PC-3 (cell line): ENCODE measurements around the gene TMEM213. TPM values are rescaled to one million over a fixed set of nuclear protein-coding genes. Genes with fewer than 3 reads are reported as not detected.

Experiments used
- ATAC-seq: fragments of 200-7000 bp; cut with Tn5 transposase; 2 replicates; pipeline ENCODE4 v1.9.1; 2020; ENCODE audit warnings: mild to moderate bottlenecking, moderate library complexity
- Bru-seq: library from RNA; stranded (reverse); fragments of 400-500 nt; gene quantifications from one replicate; lab custom pipeline; 2021; lab: Mats Ljungman, UMichigan
- BruChase-seq, 2 experiments: library from RNA; stranded (reverse); fragments of 400-500 nt; gene quantifications; one replicate each; lab custom pipeline; 2021; lab: Mats Ljungman, UMichigan
- BruUV-seq: library from RNA; stranded (reverse); fragments of 400-500 nt; replicated peaks from 2 replicates; lab custom pipeline; 2021; lab: Mats Ljungman, UMichigan
- CTCF ChIA-PET: fragments of 300-600 bp; sonication (Branson Sonifier 250); formaldehyde crosslinking; loops from one replicate; lab custom pipeline; 2022; ENCODE audit warnings: antibody characterized with exemption; lab: Charles Lee
- POLR2A ChIA-PET: fragments of 300-600 bp; sonication (Branson Sonifier 250); formaldehyde crosslinking; loops from one replicate; lab custom pipeline; 2022; ENCODE audit warnings: antibody characterized with exemption; ENCODE audit not compliant: unreplicated experiment; lab: Charles Lee
- DNase-seq: peaks from one replicate; pipeline ENCODE4 v3.0.0-alpha.2; 2015
- H2AFZ ChIP-seq: fragments of 300-600 bp; sonication (generic); 2 replicates; pipeline ENCODE4 v1.6.0; 2016; ENCODE audit warnings: antibody characterized with exemption, low read length
- H3F3A ChIP-seq: fragments of 300-600 bp; sonication (generic); one replicate; pipeline ENCODE4 v1.6.0; 2017; ENCODE audit warnings: antibody characterized with exemption, low read length, control low read depth, mild to moderate bottlenecking; ENCODE audit not compliant: unreplicated experiment
- H3K27ac ChIP-seq: fragments of 300-600 bp; sonication (generic); 2 replicates; pipeline ENCODE4 v1.5.1; 2016; ENCODE audit warnings: mild to moderate bottlenecking, low read length
- H3K27me3 ChIP-seq: fragments of 300-600 bp; sonication (generic); 2 replicates; pipeline ENCODE4 v1.6.1; 2016; ENCODE audit warnings: low read length, mixed read lengths
- H3K36me3 ChIP-seq: fragments of 300-600 bp; sonication (generic); 2 replicates; pipeline ENCODE4 v1.6.1; 2016; ENCODE audit warnings: low read depth, mixed run types, low read length, mixed read lengths
- H3K4me1 ChIP-seq: fragments of 300-600 bp; sonication (generic); 2 replicates; pipeline ENCODE4 v1.5.1; 2016; ENCODE audit warnings: low read length; ENCODE audit not compliant: insufficient read depth
- H3K4me2 ChIP-seq: fragments of 300-600 bp; sonication (generic); 2 replicates; pipeline ENCODE4 v1.6.0; 2016; ENCODE audit warnings: low read length
- H3K4me3 ChIP-seq: fragments of 300-600 bp; sonication (generic); 2 replicates; pipeline ENCODE4 v1.5.1; 2016; ENCODE audit warnings: mild to moderate bottlenecking, low read length, mixed read lengths
- H3K79me2 ChIP-seq: fragments of 300-600 bp; sonication (generic); 2 replicates; pipeline ENCODE4 v1.6.1; 2017; ENCODE audit warnings: low read length, mixed read lengths
- H3K9ac ChIP-seq: fragments of 300-600 bp; sonication (generic); 2 replicates; pipeline ENCODE4 v1.6.0; 2016; ENCODE audit warnings: mild to moderate bottlenecking, low read length
- H3K9me2 ChIP-seq: fragments of 300-600 bp; sonication (generic); replicated peaks from 2 replicates; pipeline ENCODE4 v1.6.1; 2016; ENCODE audit warnings: mixed run types, low read length, mixed read lengths
- H3K9me3 ChIP-seq: fragments of 300-600 bp; sonication (generic); 2 replicates; pipeline ENCODE4 v1.6.1; 2016; ENCODE audit warnings: low read length, mixed read lengths
- H4K20me1 ChIP-seq: fragments of 300-600 bp; sonication (generic); 2 replicates; pipeline ENCODE4 v1.6.1; 2016; ENCODE audit warnings: low read length, mixed read lengths
- CTCF ChIP-seq: fragments of 300-600 bp; sonication (generic); conservative IDR thresholded peaks from 2 replicates; pipeline ENCODE4 v1.5.1; 2017; ENCODE audit warnings: antibody characterized with exemption, low read depth, mild to moderate bottlenecking, low read length
- EZH2 ChIP-seq: fragments of 300-600 bp; sonication (generic); IDR thresholded peaks from one replicate; pipeline ENCODE4 v1.6.1; 2017; ENCODE audit warnings: antibody characterized with exemption, mild to moderate bottlenecking, low read length; ENCODE audit not compliant: unreplicated experiment
- EZH2phosphoT487 ChIP-seq: fragments of 300-600 bp; sonication (generic); IDR thresholded peaks from 2 replicates; pipeline ENCODE4 v1.6.1; 2018; ENCODE audit warnings: mild to moderate bottlenecking, antibody characterized with exemption, low read length, borderline replicate concordance
- intact Hi-C: fragments of 100-400 bp; cut with micrococcal nuclease; formaldehyde crosslinking; loops from 2 replicates; pipeline ENCODE4 v1.9.0; 2023
- long read RNA-seq: library from polyadenylated mRNA; unstranded; transcript quantifications from one replicate; pipeline ENCODE4 v2.0.0, GENCODE V29; 2021; ENCODE audit not compliant: unreplicated experiment
- total RNA-seq: library from RNA; depleted of rRNA; stranded (reverse); fragments of >200 nt; gene quantifications from 2 replicates; pipeline ENCODE4 v1.2.3, GENCODE V29; 2014; rRNA removed

Gene TMEM213
- total RNA-seq, result not detected in 2 replicates
- percentile 2 among the genes with signal in this experiment for Bru-seq, nascent RNA
- not detected for BruChase-seq, experiment 1, labeled RNA remaining after a 6-hour chase
- not detected for BruChase-seq, experiment 2, labeled RNA remaining after a 2-hour chase
- long read RNA-seq, result 0 reads

- DNase-seq (no peak), ATAC-seq (no peak)
- TF ChIP-seq CTCF (no peak), EZH2phosphoT487 (no peak), EZH2 (no peak)
- no peaks in the 10 kb centered on the region for H3K36me3 ChIP-seq
- H3K4me3 ChIP-seq, result no peak within 1 kb of the TSS
- intact Hi-C loops, result no loop called here
- no peaks in the 10 kb centered on the region for H3F3A ChIP-seq
- H2AFZ ChIP-seq, result no peak within 1 kb of the TSS
- no peaks in the 10 kb centered on the region for H3K27me3 ChIP-seq
- ChIA-PET POLR2A (no interaction called here), CTCF (no interaction called here)
- H3K79me2 ChIP-seq, result no peaks in the 10 kb centered on the region
- no peaks in the 10 kb centered on the region for H3K9me2 ChIP-seq
- H3K9ac ChIP-seq, result no peak within 1 kb of the TSS
- no peak within 1 kb of the TSS for H3K27ac ChIP-seq
- H3K9me3 ChIP-seq, result no peaks in the 10 kb centered on the region
- no peak within 1 kb of the TSS for H3K4me2 ChIP-seq
- BruUV-seq, result no TSS peak
- no peaks in the 10 kb centered on the region for H3K4me1 ChIP-seq
- no peaks in the 10 kb centered on the region for H4K20me1 ChIP-seq
Measured at GRCh38 chr7:138797715-138798320, at the start of gene TMEM213, which contains the start of gene ATP6V0A4. Gene TMEM213, plus strand, starts transcription at chr7:138797994. Its CDS starts 111 bp downstream, at chr7:138798105. Gene ATP6V0A4, minus strand, starts transcription at chr7:138798196. Its CDS starts 26,949 bp downstream, at chr7:138771247.

GRCh38 chr7:138748666-138749065, 49.1 kb upstream of the TMEM213 start:
- Histone ChIP-seq H3K4me3 (no peak overlapping the region), H3K4me2 (no peak overlapping the region), H3K36me3 (no peaks in the 10 kb centered on the region), H3K9me3 (no peaks in the 10 kb centered on the region), H3K79me2 (no peaks in the 10 kb centered on the region), H3K9ac (no peak overlapping the region), H3K4me1 (peaks cover 16% of the 10 kb centered on the region), H3F3A (no peaks in the 10 kb centered on the region), H4K20me1 (no peaks in the 10 kb centered on the region), H3K27ac (no peak overlapping the region), H3K27me3 (no peaks in the 10 kb centered on the region), H3K9me2 (no peaks in the 10 kb centered on the region), H2AFZ (no peak overlapping the region)
- CTCF ChIA-PET, result no interaction called here
- intact Hi-C loops, result no loop called here
- POLR2A ChIA-PET, result interaction anchor here (0.7 kb wide), 1 partner anchor 35 kb away, joined by 3 read pairs; no protein-coding TSS in a partner anchor
- DNase-seq (no peak), ATAC-seq (no peak)
- BruUV-seq, result no TSS peak
- TF ChIP-seq CTCF, result no peak
- TF ChIP-seq EZH2, result no peak
- no peak for TF ChIP-seq EZH2phosphoT487

- CTCF ChIA-PET, result no interaction called here
- no peak overlapping the region for H3K27ac ChIP-seq
- BruUV-seq, result no TSS peak
- H3K36me3 ChIP-seq, result no peaks in the 10 kb centered on the region
- no peaks in the 10 kb centered on the region for H3K9me3 ChIP-seq
- H3K4me1 ChIP-seq, result peaks cover 23% of the 10 kb centered on the region
- no peaks in the 10 kb centered on the region for H3F3A ChIP-seq
- no peak overlapping the region for H2AFZ ChIP-seq
- no peak for ATAC-seq
- intact Hi-C loops, result loop anchor here (5.0 kb wide), 1 partner anchor 232 kb away; the partner anchor contains the start of gene KIAA1549
- TF ChIP-seq EZH2phosphoT487, result no peak
- no peak for TF ChIP-seq EZH2
- no peak for TF ChIP-seq CTCF
- H3K4me2 ChIP-seq, result no peak overlapping the region
- DNase-seq, result no peak
- POLR2A ChIA-PET, result no interaction called here
- H3K4me3 ChIP-seq, result no peak overlapping the region
- H3K79me2 ChIP-seq, result no peaks in the 10 kb centered on the region
- H4K20me1 ChIP-seq, result no peaks in the 10 kb centered on the region
- no peaks in the 10 kb centered on the region for H3K9me2 ChIP-seq
- H3K9ac ChIP-seq, result no peak overlapping the region
- H3K27me3 ChIP-seq, result no peaks in the 10 kb centered on the region
Measured at GRCh38 chr7:138749960-138750359, 47.8 kb upstream of the TMEM213 start.
